ENCODE measurements around the gene POC5. TPM values are rescaled to one million over a fixed set of nuclear protein-coding genes. Genes with fewer than 3 reads are reported as not detected.
"Not testable (repeated sequence)": the region's sequence is repeated elsewhere in the genome, so short reads cannot be mapped to it uniquely, and the experiment has no call there.

Gene POC5, protein sequence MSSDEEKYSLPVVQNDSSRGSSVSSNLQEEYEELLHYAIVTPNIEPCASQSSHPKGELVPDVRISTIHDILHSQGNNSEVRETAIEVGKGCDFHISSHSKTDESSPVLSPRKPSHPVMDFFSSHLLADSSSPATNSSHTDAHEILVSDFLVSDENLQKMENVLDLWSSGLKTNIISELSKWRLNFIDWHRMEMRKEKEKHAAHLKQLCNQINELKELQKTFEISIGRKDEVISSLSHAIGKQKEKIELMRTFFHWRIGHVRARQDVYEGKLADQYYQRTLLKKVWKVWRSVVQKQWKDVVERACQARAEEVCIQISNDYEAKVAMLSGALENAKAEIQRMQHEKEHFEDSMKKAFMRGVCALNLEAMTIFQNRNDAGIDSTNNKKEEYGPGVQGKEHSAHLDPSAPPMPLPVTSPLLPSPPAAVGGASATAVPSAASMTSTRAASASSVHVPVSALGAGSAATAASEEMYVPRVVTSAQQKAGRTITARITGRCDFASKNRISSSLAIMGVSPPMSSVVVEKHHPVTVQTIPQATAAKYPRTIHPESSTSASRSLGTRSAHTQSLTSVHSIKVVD
- total RNA-seq: 10 to 100 TPM; 16.5 to 16.6 TPM

DNA sequence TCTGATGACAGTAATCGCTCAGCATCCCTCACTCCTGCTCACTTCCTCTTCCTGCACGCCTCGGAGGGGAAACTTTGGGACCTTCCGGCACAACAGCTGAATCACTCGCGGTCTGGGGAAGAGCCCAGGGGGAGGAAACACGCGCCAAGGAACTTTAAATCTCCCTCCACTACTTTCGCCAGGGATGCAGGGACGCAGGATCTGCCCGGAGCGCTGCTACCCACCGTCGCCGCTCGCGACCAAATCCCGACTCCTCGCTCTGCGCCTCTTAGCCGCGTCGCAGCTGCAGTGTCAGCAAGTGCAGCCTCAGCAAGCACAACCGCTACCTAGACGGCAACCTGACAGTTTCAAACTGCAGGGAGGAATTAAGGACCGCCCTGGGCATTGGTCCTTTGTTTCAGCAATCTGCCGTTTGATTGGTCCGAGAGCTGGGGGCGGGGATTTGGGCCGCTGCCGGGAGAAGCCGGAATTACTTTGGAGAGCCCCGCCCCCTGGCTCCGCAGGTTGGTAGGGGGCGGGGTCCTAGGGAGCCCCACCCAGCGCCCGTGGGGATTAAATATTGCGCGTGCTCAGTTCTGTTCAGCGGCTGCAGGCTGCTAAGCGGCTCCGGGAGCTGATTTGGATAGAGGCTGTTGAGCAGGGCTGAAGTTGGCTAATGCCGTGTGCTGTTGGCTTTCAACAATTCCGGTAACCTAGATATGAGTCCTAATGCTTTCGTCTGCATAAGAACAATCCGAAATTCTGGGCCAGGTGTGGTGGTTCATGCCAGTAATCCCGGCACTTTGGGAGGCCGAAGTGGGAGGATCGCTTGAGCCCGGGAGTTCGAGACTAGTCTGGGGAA is at the start of gene POC5:
Gene POC5 (minus strand): TSS at position 356 of the 841 bp plus-strand sequence. CDS start 4,500 bp downstream, outside the sequence.
- Mint-ChIP-seq H3K36me3 (peaks cover 10% of the 10 kb centered on the region), H3K9me3 (no peaks in the 10 kb centered on the region), H3K4me3 (peak within 1 kb of the TSS; percentile 97), H3K27ac (peak within 1 kb of the TSS; percentile 99), H3K27me3 (no peaks in the 10 kb centered on the region), H3K4me1 (peaks cover 22% of the 10 kb centered on the region)
- peak; percentile 98 for DNase-seq

GRCh38 chr5:75758116-75758515 is 40.9 kb upstream of the POC5 start:
- Mint-ChIP-seq H3K27me3 (peaks cover 6% of the 10 kb centered on the region), H3K9me3 (no peaks in the 10 kb centered on the region), H3K4me1 (no peaks in the 10 kb centered on the region), H3K36me3 (no peaks in the 10 kb centered on the region), H3K27ac (no peak overlapping the region), H3K4me3 (no peak overlapping the region)
- no peak for DNase-seq

- H3K27me3 Mint-ChIP-seq: peaks cover 6% of the 10 kb centered on the region
- H3K4me1 Mint-ChIP-seq: no peaks in the 10 kb centered on the region
- DNase-seq: no peak
- H3K36me3 Mint-ChIP-seq: no peaks in the 10 kb centered on the region
- no peak overlapping the region for H3K27ac Mint-ChIP-seq
- H3K9me3 Mint-ChIP-seq: no peaks in the 10 kb centered on the region
- H3K4me3 Mint-ChIP-seq: no peak overlapping the region
Observed at GRCh38 chr5:75756981-75757380, 39.7 kb upstream of the POC5 start.

- Mint-ChIP-seq H3K4me3 (no peak overlapping the region), H3K36me3 (no peaks in the 10 kb centered on the region), H3K27ac (no peak overlapping the region), H3K9me3 (no peaks in the 10 kb centered on the region), H3K27me3 (peaks cover 6% of the 10 kb centered on the region), H3K4me1 (no peaks in the 10 kb centered on the region)
- no peak for DNase-seq
Observed at GRCh38 chr5:75756211-75756610, 39.0 kb upstream of the POC5 start.

DNA sequence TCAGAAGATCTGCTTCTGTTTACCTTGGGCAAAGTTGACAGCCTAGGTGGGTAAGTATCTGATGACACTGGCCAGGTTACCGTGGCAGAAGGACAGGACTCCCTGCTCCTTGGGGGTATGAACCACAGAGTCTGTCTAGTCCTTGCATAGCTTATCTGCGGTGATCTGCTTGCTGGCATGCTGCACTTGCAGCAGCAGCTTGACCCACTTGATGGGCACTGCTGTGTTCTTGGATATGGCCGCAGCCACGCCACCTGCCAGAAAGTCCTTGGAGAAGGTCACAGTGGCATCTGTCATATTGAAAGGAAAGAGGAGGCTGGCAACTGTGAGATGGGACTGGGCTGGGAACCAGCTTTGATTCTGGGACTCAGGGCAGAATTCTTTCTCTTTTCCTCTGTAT is 35.9 kb upstream of the POC5 start:
- no peaks in the 10 kb centered on the region for H3K9me3 Mint-ChIP-seq

GRCh38 chr5:75744355-75744754 is 27.1 kb upstream of the POC5 start:
- no peaks in the 10 kb centered on the region for H3K9me3 Mint-ChIP-seq
- no peak for DNase-seq

More for the DNA sequence above, 35.9 kb upstream of the POC5 start:
- DNase-seq: no peak
- Mint-ChIP-seq H3K4me3 (no peak overlapping the region), H3K4me1 (no peaks in the 10 kb centered on the region), H3K27ac (no peak overlapping the region), H3K27me3 (peaks cover 6% of the 10 kb centered on the region), H3K36me3 (no peaks in the 10 kb centered on the region)

GRCh38 chr5:75736273-75736672 is 19.0 kb upstream of the POC5 start:
- H3K36me3 Mint-ChIP-seq: peaks cover 2% of the 10 kb centered on the region
- no peak overlapping the region for H3K4me3 Mint-ChIP-seq
- no peaks in the 10 kb centered on the region for H3K4me1 Mint-ChIP-seq
- no peaks in the 10 kb centered on the region for H3K27me3 Mint-ChIP-seq
- no peaks in the 10 kb centered on the region for H3K9me3 Mint-ChIP-seq
- peak overlapping the region; percentile 42 for H3K27ac Mint-ChIP-seq
- DNase-seq: no peak

More at GRCh38 chr5:75744355-75744754, 27.1 kb upstream of the POC5 start:
- H3K36me3 Mint-ChIP-seq: peaks cover 2% of the 10 kb centered on the region
- H3K27ac Mint-ChIP-seq: no peak overlapping the region
- peaks cover 5% of the 10 kb centered on the region for H3K27me3 Mint-ChIP-seq
- no peaks in the 10 kb centered on the region for H3K4me1 Mint-ChIP-seq
- H3K4me3 Mint-ChIP-seq: no peak overlapping the region

- H3K36me3 Mint-ChIP-seq: no peaks in the 10 kb centered on the region
- no peak overlapping the region for H3K4me3 Mint-ChIP-seq
- H3K4me1 Mint-ChIP-seq: no peaks in the 10 kb centered on the region
- no peak for DNase-seq
- H3K27ac Mint-ChIP-seq: no peak overlapping the region
- no peaks in the 10 kb centered on the region for H3K9me3 Mint-ChIP-seq
- no peaks in the 10 kb centered on the region for H3K27me3 Mint-ChIP-seq
Observed at GRCh38 chr5:75734913-75735789, 17.9 kb upstream of the POC5 start.

DNA sequence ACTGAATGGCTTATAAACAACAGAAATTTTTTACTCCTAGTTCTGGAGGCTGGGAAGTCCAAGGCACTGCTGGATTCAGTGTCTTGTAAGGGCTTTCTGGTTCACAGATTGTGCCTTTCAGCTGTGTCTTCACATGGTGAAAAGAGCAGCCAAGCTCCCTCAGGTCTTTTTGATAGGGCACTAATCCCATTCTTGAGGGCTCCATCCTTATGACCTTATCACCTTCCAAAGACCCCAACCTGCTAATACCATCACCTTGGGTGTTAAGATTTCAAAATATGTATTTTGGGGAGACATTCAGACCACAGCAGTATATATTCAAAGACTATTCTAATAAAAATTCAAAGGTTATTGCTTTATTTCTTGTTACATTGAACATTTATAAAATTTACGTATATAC is 16.5 kb upstream of the POC5 start:
- Mint-ChIP-seq H3K4me3 (no peak overlapping the region), H3K36me3 (no peaks in the 10 kb centered on the region), H3K9me3 (no peaks in the 10 kb centered on the region), H3K4me1 (no peaks in the 10 kb centered on the region), H3K27me3 (no peaks in the 10 kb centered on the region), H3K27ac (no peak overlapping the region)
- no peak for DNase-seq

GRCh38 chr5:75731515-75731914 is 14.3 kb upstream of the POC5 start:
- not testable (repeated sequence) for H3K9me3 Mint-ChIP-seq, H3K27me3 Mint-ChIP-seq, DNase-seq, H3K4me3 Mint-ChIP-seq, H3K27ac Mint-ChIP-seq, H3K4me1 Mint-ChIP-seq, H3K36me3 Mint-ChIP-seq

GRCh38 chr5:75729321-75729720 is 12.1 kb upstream of the POC5 start:
- no peaks in the 10 kb centered on the region for H3K9me3 Mint-ChIP-seq
- H3K27ac Mint-ChIP-seq: no peak overlapping the region
- no peaks in the 10 kb centered on the region for H3K36me3 Mint-ChIP-seq
- no peak for DNase-seq
- H3K27me3 Mint-ChIP-seq: peaks cover 4% of the 10 kb centered on the region
- H3K4me3 Mint-ChIP-seq: no peak overlapping the region
- H3K4me1 Mint-ChIP-seq: no peaks in the 10 kb centered on the region

GRCh38 chr5:75727931-75728330 is 10.7 kb upstream of the POC5 start:
- peaks cover 4% of the 10 kb centered on the region for H3K27me3 Mint-ChIP-seq
- DNase-seq: no peak
- no peaks in the 10 kb centered on the region for H3K9me3 Mint-ChIP-seq
- no peak overlapping the region for H3K4me3 Mint-ChIP-seq
- H3K27ac Mint-ChIP-seq: no peak overlapping the region
- no peaks in the 10 kb centered on the region for H3K36me3 Mint-ChIP-seq
- H3K4me1 Mint-ChIP-seq: no peaks in the 10 kb centered on the region

- H3K27me3 Mint-ChIP-seq, H3K4me1 Mint-ChIP-seq, H3K4me3 Mint-ChIP-seq, H3K36me3 Mint-ChIP-seq, H3K27ac Mint-ChIP-seq, H3K9me3 Mint-ChIP-seq, DNase-seq: not testable (repeated sequence)
Observed at GRCh38 chr5:75726224-75726623, 9.0 kb upstream of the POC5 start.

DNA sequence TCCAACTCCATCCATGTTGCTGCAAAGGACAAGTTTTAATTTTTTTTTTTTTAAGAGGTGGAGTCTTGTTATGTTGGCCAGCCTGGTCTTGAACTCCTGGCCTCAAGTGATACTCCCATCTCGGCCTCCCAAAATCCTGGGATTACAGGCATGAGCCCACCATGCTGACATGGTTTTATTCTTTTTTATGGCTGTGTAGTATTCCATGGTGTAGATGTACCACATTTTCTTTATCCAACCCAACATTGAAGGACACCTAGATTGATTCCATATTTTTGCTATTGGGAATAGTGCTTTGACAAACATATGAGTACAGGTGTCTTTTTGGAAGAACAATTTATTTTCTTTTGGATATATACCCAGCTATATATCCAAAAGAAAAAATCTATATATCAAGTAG is 6.1 kb upstream of the POC5 start:
- Mint-ChIP-seq H3K36me3 (no peaks in the 10 kb centered on the region), H3K9me3 (no peaks in the 10 kb centered on the region), H3K27me3 (peaks cover 4% of the 10 kb centered on the region), H3K4me1 (no peaks in the 10 kb centered on the region), H3K27ac (no peak overlapping the region), H3K4me3 (no peak overlapping the region)
- DNase-seq: no peak

All from activated naive CD8-positive, alpha-beta T cell treated with anti-CD3 and anti-CD28 coated beads for 36 hours (primary cell).